SH-SY5Y (cell line): ENCODE data around the gene NCK1.

Source experiments
- GATA2 ChIP-seq: IDR thresholded peaks from 2 replicates; pipeline ENCODE4 v1.6.1; 2011; ENCODE audit warnings: mild to moderate bottlenecking, low read depth, low read length
- GATA3 ChIP-seq: IDR thresholded peaks from 2 replicates; pipeline ENCODE4 v1.6.1; 2011; ENCODE audit warnings: low read depth, mild to moderate bottlenecking, low read length, moderate library complexity

The NCK1 gene

GRCh38 chr3:136920904-136921611 is 59.0 kb downstream of the NCK1 start:
- TF ChIP-seq GATA2 (no peak), GATA3 (no peak)

GRCh38 chr3:136925425-136926190 is 63.6 kb downstream of the NCK1 start:
- TF ChIP-seq GATA2 (no peak), GATA3 (no peak)

DNA sequence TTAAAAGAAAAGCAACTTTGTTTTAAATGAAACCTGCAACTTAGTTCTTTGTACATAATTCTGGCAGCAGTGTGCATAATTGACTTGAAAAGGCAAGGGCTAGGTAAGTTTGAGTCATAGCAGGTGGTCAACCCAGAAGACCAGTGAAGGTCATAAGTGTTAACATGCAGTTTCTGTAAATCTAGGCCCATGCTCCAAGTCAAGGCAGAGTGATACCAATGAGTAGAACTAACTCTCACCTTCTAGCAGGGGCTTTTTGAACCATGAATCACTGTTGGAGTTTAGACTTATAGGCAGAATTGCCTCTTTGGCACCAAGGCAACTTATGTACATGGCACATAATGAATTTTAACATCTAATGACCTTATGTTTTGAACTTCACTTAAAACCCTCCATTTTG is 66.2 kb downstream of the NCK1 start:
- TF ChIP-seq GATA3 (no peak), GATA2 (no peak)

DNA sequence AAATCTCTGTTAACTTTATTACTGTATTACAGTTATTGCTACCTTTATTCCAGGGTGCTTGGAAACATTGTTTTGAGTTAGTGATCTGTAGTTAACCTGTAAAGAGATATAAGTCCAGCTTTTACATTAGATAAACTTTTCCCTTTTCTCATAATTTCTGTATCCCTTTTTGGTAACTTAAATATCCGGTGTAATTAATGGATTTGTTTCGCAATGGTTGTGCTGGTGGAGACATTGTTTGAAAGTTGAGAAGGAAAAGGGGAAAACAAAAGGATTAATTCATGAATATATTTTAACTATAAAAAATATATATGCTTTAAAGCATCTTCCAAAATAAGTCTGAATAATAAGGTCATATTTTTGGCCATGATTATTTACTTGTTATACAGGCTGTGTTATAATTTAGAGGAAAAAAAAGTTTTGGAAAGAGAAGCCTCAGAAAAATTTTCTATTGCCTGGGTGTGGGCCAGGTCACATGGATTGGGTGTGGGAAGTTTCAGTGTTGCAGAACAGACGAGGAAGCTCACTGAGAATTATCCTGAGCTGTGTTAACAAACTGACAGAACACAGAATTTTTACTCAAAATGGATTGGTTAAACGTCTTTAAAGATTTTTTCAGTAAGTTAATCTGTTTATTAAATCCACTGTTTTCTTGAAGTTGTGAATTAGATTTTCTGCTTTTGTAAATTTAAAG is 68.1 kb downstream of the NCK1 start:
- TF ChIP-seq GATA3 (no peak), GATA2 (no peak)

DNA sequence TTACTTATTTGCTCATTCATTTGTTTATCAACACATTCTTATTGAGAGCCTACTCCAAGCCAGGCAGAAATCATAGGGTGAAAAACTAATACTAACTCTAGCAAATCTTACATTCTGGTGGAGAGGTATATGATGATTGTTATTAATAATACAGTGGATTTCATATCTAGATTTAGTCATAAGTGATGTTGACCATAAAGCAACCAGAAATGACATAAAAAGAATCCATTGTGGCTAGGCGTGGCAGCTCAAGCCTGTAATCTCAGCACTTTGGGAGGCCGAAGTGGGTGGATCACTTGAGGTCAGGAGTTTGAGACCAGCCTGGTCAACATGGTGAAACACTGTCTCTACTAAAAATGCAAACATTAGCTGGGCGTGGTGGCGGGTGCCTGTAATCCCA is 69.6 kb downstream of the NCK1 start:
- no peak for TF ChIP-seq GATA2
- TF ChIP-seq GATA3: no peak

- TF ChIP-seq GATA2 (no peak), GATA3 (no peak)
Measured at GRCh38 chr3:136932523-136932922, 70.5 kb downstream of the NCK1 start.

DNA sequence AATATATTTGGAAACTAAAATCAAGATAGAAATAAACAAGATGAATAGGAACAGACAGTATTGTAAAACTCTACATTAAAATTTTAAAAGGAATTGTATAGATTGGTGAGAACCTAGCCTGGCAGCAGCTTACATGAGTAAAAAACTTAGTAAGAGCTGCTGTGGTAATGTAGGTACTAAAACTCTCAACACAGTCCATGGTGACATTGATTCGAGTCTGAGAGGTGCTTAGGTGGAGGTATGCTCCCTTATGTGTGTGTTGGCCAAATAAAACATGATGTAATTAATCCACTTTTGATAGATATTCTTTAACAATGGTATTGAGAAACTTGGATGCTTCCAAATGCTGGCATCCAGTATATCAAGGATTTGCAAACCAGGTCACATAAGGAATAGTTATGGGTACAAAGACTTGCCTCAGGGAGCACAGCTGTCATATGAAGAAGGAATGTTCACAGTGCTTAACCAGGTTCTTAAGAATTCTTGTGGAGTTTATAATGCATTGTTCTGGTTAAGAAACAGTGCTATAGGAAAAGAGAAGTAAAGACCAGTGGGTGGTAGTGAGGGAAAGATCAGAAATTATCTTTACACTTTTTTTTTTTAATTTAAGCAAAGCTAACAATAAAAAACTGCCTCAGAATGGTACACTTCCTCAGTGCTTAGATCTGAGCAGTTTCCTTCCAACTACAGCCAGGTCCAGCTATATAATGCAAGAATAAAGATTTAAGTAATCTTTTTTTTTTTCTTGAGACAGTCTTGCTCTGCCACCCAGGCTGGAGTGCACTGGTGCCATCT is 71.2 kb downstream of the NCK1 start:
- TF ChIP-seq GATA2 (no peak), GATA3 (no peak)

GRCh38 chr3:136937175-136937574 is 75.2 kb downstream of the NCK1 start:
- TF ChIP-seq GATA3 (no peak), GATA2 (no peak)

GRCh38 chr3:136937851-136938250 is 75.8 kb downstream of the NCK1 start:
- TF ChIP-seq GATA3 (no peak), GATA2 (no peak)

- no peak for TF ChIP-seq GATA2
- no peak for TF ChIP-seq GATA3
Measured at GRCh38 chr3:136938334-136938733, 76.3 kb downstream of the NCK1 start.

GRCh38 chr3:136939489-136939888 is 77.5 kb downstream of the NCK1 start:
- TF ChIP-seq GATA2 (no peak), GATA3 (no peak)

- TF ChIP-seq GATA2 (no peak), GATA3 (no peak)
Measured at GRCh38 chr3:136942803-136943202, 80.8 kb downstream of the NCK1 start.

DNA sequence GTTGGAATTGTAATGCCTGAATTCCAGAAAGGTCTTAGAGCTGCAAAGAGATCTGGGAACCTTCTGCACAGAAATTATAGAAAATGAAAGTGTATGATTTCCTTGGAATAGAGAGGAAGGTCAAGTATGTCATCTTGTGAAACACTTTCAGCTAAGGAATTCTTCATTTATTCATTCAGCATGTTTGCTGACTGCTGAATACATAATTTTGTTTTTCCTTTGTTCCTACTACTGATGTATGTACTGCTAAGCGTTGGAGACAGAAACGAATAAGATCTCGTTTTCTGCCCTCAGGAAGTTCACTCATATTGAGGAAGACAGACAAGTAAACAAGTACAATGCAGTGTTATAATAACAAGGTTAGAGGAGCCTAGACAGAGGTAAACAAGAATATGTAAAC is 81.4 kb downstream of the NCK1 start:
- TF ChIP-seq GATA3 (no peak), GATA2 (no peak)

DNA sequence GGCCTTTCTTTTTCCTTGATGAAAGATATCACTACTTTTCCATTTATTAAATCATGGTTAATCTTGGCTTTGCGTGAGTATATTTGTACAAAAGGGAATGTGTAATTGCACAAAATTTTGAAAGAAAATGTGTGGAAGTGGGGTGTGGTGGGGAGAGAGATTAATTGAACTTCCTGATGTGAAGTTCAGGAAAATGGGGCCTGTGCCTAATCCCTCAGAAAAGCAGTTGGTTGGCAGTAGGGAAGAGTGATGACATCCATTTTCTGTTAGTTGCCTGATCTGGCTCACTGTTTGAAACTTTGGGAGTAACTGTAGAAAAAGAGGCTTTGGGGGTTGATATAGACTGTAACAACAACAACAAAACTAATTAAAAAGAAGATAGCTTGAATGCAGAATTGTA is 85.0 kb downstream of the NCK1 start:
- TF ChIP-seq GATA2: no peak
- TF ChIP-seq GATA3: no peak

GRCh38 chr3:136947477-136947876 is 85.5 kb downstream of the NCK1 start:
- TF ChIP-seq GATA3 (no peak), GATA2 (no peak)
